ENCODE measurements around the gene VSNL1. TPM values are rescaled to one million over a fixed set of nuclear protein-coding genes. Genes with fewer than 3 reads are reported as not detected.

The VSNL1 gene
- total and polyA plus RNA-seq, 2 experiments from 2014 or later: 3.9 to 4.1 TPM

GRCh38 chr2:17646081-17646554 lies 105.6 kb downstream of the VSNL1 start:
- H3K4me3 ChIP-seq: no peak overlapping the region
- no peak overlapping the region for H3K27ac ChIP-seq
- no peaks in the 10 kb centered on the region for H3K36me3 ChIP-seq
- TF ChIP-seq, protein P1, sequence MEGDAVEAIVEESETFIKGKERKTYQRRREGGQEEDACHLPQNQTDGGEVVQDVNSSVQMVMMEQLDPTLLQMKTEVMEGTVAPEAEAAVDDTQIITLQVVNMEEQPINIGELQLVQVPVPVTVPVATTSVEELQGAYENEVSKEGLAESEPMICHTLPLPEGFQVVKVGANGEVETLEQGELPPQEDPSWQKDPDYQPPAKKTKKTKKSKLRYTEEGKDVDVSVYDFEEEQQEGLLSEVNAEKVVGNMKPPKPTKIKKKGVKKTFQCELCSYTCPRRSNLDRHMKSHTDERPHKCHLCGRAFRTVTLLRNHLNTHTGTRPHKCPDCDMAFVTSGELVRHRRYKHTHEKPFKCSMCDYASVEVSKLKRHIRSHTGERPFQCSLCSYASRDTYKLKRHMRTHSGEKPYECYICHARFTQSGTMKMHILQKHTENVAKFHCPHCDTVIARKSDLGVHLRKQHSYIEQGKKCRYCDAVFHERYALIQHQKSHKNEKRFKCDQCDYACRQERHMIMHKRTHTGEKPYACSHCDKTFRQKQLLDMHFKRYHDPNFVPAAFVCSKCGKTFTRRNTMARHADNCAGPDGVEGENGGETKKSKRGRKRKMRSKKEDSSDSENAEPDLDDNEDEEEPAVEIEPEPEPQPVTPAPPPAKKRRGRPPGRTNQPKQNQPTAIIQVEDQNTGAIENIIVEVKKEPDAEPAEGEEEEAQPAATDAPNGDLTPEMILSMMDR (IDR thresholded peaks at IDR 0.05; ENCODE audit: low read depth, low read length): peak; percentile 80
- H3K27me3 ChIP-seq: no peaks in the 10 kb centered on the region
- H3K4me1 ChIP-seq (ENCODE audit: low read depth): peaks cover 7% of the 10 kb centered on the region
- DNase-seq (ENCODE audit: low read depth in 1 of 2, low spot score in 1 of 2): peak; percentile 67 to 89
- no peaks in the 10 kb centered on the region for H3K9me3 ChIP-seq (ENCODE audit: low read depth)

DNA sequence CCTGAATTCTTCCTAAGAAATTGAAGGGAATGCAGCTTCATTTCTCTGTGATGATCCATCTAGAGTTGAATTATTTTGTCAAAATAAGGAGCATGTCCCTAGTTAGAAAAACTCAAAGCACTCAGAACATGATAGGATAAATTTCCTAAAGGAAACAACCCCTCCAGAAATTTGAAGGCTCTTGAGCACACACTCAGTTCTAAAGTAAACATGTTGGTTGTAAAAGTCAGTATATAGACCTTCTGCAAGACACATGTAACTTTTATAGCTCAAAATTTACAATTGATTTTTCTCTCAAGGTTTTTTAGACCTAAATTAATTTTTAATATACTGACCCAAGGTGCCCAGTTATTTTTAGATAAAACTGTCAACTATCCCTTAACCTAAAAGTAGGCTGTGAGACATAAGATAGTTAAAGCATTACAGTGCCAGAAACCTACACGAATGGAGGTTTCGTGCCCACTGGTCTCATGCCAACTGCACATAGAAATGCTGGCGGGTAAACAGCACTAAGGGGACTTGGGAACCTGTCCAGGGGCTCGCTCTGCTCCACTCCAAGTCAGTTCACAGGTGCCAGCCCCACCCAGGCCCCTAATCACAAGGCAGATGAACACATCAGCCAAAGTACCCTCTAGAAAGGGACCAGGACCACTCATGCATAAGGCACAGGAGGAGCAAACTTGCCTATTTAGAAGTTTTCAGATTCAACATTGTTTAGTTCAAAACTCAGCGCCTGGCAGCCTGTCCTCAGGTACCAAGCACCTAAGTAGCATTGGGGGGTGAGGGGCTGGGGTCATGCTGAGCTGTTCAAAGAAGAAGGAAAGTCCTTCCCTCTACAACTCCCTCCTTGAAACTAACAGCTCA lies 106.6 kb downstream of the VSNL1 start:
- Histone ChIP-seq H3K36me3 (no peaks in the 10 kb centered on the region), H3K9me3 (ENCODE audit: low read depth) (no peaks in the 10 kb centered on the region), H3K4me3 (no peak overlapping the region), H3K4me1 (ENCODE audit: low read depth) (peaks cover 7% of the 10 kb centered on the region), H3K27me3 (no peaks in the 10 kb centered on the region), H3K27ac (no peak overlapping the region)
- TF ChIP-seq, protein P1 (IDR thresholded peaks at IDR 0.05; ENCODE audit: low read depth, low read length): no peak
- no peak for DNase-seq (ENCODE audit: low read depth in 1 of 2, low spot score in 1 of 2)

GRCh38 chr2:17648581-17648980 lies 108.1 kb downstream of the VSNL1 start:
- H3K27ac ChIP-seq: no peak overlapping the region
- no peak overlapping the region for H3K4me3 ChIP-seq
- no peaks in the 10 kb centered on the region for H3K27me3 ChIP-seq
- H3K4me1 ChIP-seq (ENCODE audit: low read depth): peaks cover 7% of the 10 kb centered on the region
- DNase-seq (ENCODE audit: low read depth in 1 of 2, low spot score in 1 of 2): no peak
- H3K36me3 ChIP-seq: no peaks in the 10 kb centered on the region
- TF ChIP-seq, protein P1 (IDR thresholded peaks at IDR 0.05; ENCODE audit: low read depth, low read length): no peak
- no peaks in the 10 kb centered on the region for H3K9me3 ChIP-seq (ENCODE audit: low read depth)

GRCh38 chr2:17649026-17649425 lies 108.5 kb downstream of the VSNL1 start:
- Histone ChIP-seq H3K36me3 (no peaks in the 10 kb centered on the region), H3K27ac (no peak overlapping the region), H3K27me3 (no peaks in the 10 kb centered on the region), H3K4me1 (ENCODE audit: low read depth) (peaks cover 7% of the 10 kb centered on the region), H3K4me3 (no peak overlapping the region), H3K9me3 (ENCODE audit: low read depth) (no peaks in the 10 kb centered on the region)
- TF ChIP-seq, protein P1 (IDR thresholded peaks at IDR 0.05; ENCODE audit: low read depth, low read length): no peak
- DNase-seq (ENCODE audit: low read depth in 1 of 2, low spot score in 1 of 2): no peak

- Histone ChIP-seq H3K27ac (no peak overlapping the region), H3K27me3 (no peaks in the 10 kb centered on the region), H3K4me1 (ENCODE audit: low read depth) (no peaks in the 10 kb centered on the region), H3K4me3 (no peak overlapping the region), H3K9me3 (ENCODE audit: low read depth) (no peaks in the 10 kb centered on the region), H3K36me3 (no peaks in the 10 kb centered on the region)
- no peak for DNase-seq (ENCODE audit: low read depth in 1 of 2, low spot score in 1 of 2)
- TF ChIP-seq, protein P1 (IDR thresholded peaks at IDR 0.05; ENCODE audit: low read depth, low read length): no peak
Measured at GRCh38 chr2:17652681-17653394, 112.3 kb downstream of the VSNL1 start.

Measured in cardiac muscle cell (in vitro differentiated cells and primary cell).